ENCODE data around the gene OLFM2. TPM values are rescaled to one million over a fixed set of nuclear protein-coding genes. Genes with fewer than 3 reads are reported as not detected.

The OLFM2 gene
- total and polyA plus RNA-seq, 2 donors from 2014 or later, result 2.1 to 5.4 TPM

GRCh38 chr19:9935506-9936325 lies 599 bp downstream of the OLFM2 start:
- TF ChIP-seq CTCF (IDR thresholded peaks at IDR 0.05; ENCODE audit: borderline replicate concordance, extremely low read depth, insufficient read depth), result no peak
- intact Hi-C loops (cut with DNase I), result loop anchor here (10.0 kb wide), 1 partner anchor 99 kb away; no protein-coding TSS in a partner anchor
- Histone ChIP-seq H3K27me3 (ENCODE audit: control insufficient read depth, insufficient read depth, low read length) (no peaks in the 10 kb centered on the region), H3K9ac (ENCODE audit: low read length in 3 of 3) (no peak overlapping the region), H3K27ac (ENCODE audit: low read depth in 2 of 2, low read length in 2 of 2) (no peak overlapping the region), H3K36me3 (ENCODE audit: control insufficient read depth in 2 of 3, insufficient read depth in 3 of 3, low read length in 3 of 3) (no peaks in the 10 kb centered on the region), H3K9me3 (ENCODE audit: control insufficient read depth in 2 of 3, insufficient read depth in 1 of 3, low read length in 3 of 3) (no peaks in the 10 kb centered on the region), H3K4me1 (ENCODE audit: control insufficient read depth in 2 of 3, insufficient read depth in 2 of 3, low read depth in 1 of 3, low read length in 3 of 3) (peaks cover 0 to 2% (median 0%) of the 10 kb centered on the region in 3 donors), H3K4me3 (ENCODE audit: low read length in 3 of 3) (peak overlapping the region in 1 of 3 donors; percentile 55)
- FAIRE-seq (no peak), DNase-seq (peak; percentile 21 to 77 (median 29))

- peaks cover 0 to 2% (median 0%) of the 10 kb centered on the region in 3 donors for H3K4me1 ChIP-seq (ENCODE audit: control insufficient read depth in 2 of 3, insufficient read depth in 2 of 3, low read depth in 1 of 3, low read length in 3 of 3)
- TF ChIP-seq CTCF (IDR thresholded peaks at IDR 0.05; ENCODE audit: borderline replicate concordance, extremely low read depth, insufficient read depth), result peak; percentile 44
- DNase-seq (peak; percentile 76 to 88 (median 82)), FAIRE-seq (no peak)
- intact Hi-C loops (cut with DNase I), result loop anchor here (10.0 kb wide), 1 partner anchor 100 kb away; no protein-coding TSS in a partner anchor
- H3K27me3 ChIP-seq (ENCODE audit: control insufficient read depth, insufficient read depth, low read length), result no peaks in the 10 kb centered on the region
- H3K36me3 ChIP-seq (ENCODE audit: control insufficient read depth in 2 of 3, insufficient read depth in 3 of 3, low read length in 3 of 3), result no peaks in the 10 kb centered on the region
- H3K27ac ChIP-seq (ENCODE audit: low read depth in 2 of 2, low read length in 2 of 2), result no peak overlapping the region
- no peak overlapping the region for H3K9ac ChIP-seq (ENCODE audit: low read length in 3 of 3)
- no peak overlapping the region for H3K4me3 ChIP-seq (ENCODE audit: low read length in 3 of 3)
- H3K9me3 ChIP-seq (ENCODE audit: control insufficient read depth in 2 of 3, insufficient read depth in 1 of 3, low read length in 3 of 3), result no peaks in the 10 kb centered on the region
Observed at GRCh38 chr19:9934132-9934950, 2.0 kb downstream of the OLFM2 start.

GRCh38 chr19:9932835-9933234 lies 3.5 kb downstream of the OLFM2 start:
- Histone ChIP-seq H3K27me3 (ENCODE audit: control insufficient read depth, insufficient read depth, low read length) (no peaks in the 10 kb centered on the region), H3K27ac (ENCODE audit: low read depth in 2 of 2, low read length in 2 of 2) (no peak overlapping the region), H3K9ac (ENCODE audit: low read length in 3 of 3) (no peak overlapping the region), H3K36me3 (ENCODE audit: control insufficient read depth in 2 of 3, insufficient read depth in 3 of 3, low read length in 3 of 3) (no peaks in the 10 kb centered on the region), H3K4me1 (ENCODE audit: control insufficient read depth in 2 of 3, insufficient read depth in 2 of 3, low read depth in 1 of 3, low read length in 3 of 3) (peaks cover 0 to 2% (median 0%) of the 10 kb centered on the region in 3 donors), H3K4me3 (ENCODE audit: low read length in 3 of 3) (no peak overlapping the region), H3K9me3 (ENCODE audit: control insufficient read depth in 2 of 3, insufficient read depth in 1 of 3, low read length in 3 of 3) (no peaks in the 10 kb centered on the region)
- TF ChIP-seq CTCF (IDR thresholded peaks at IDR 0.05; ENCODE audit: borderline replicate concordance, extremely low read depth, insufficient read depth), result no peak
- FAIRE-seq (no peak), DNase-seq (no peak)
- intact Hi-C loops (cut with DNase I), result loop anchor here (10.0 kb wide), 1 partner anchor 102 kb away; no protein-coding TSS in a partner anchor
